ENCODE measurements around the gene KDM6B. TPM values are rescaled to one million over a fixed set of nuclear protein-coding genes. Genes with fewer than 3 reads are reported as not detected.
A peak's percentile ranks its signal among the peaks of the same experiment; 100 is the strongest.
"Not testable (repeated sequence)": the region's sequence is repeated elsewhere in the genome, so short reads cannot be mapped to it uniquely, and the experiment has no call there.

KDM6B gene
- total RNA-seq, 1 experiment from 2014 or later, result 0.34 TPM

DNA sequence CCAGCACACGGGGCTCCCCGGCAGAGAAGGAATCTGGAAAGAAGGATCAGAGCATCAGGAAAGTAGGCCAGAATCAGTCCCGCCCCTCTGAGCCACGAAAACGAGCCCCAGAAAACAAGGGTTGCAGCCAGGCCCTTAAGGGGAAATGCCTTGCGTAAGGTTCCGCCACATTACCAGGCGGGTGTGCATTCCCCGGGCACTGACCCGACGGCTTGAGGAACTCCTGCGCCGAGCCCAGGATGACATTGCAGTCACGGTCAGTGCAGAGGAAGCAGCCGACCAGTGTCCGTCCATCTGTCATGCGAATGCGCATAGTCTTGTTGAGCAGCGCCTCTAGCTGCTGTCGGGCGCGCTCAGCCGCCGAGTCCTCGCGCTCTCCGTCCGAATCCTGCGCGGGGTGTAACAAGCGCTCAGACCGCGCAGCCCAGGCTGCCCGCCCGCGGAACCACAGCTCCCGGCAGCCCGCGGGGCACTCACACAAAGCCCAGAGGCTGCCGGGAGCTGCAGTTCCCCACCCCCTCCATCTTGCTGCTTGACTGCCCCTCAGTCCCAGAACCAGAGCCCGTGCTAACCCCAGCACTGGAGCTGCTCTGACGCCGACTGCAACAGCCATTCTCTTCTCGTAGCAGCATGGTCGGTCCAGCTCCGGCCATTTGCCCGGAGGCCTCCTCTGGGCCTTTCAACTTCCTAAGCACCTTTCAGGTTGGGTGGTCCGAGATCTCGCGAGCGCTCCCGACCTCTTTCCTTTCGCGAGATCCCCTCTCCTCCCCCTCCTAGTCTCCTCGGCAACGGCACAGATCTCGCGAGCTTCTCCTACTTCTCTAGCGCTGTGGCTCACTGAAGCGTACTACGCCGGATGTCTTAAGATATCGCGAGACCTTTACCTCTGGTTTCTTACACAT, 23.0 kb downstream of the KDM6B start, which contains the start of gene NAA38:
Gene NAA38 (minus strand): TSS at position 749 of the 902 bp plus-strand sequence. CDS start 96 bp downstream, at position 653.
- H3K9me3 ChIP-seq (replicated peaks), result no peaks in the 10 kb centered on the region
- peak within 1 kb of the TSS; percentile 48 for H3K4me3 ChIP-seq
- H3K4me1 ChIP-seq (replicated peaks), result peaks cover 26% of the 10 kb centered on the region
- H3K27me3 ChIP-seq (replicated peaks), result no peaks in the 10 kb centered on the region
- DNase-seq (ENCODE audit: low read depth in 1 of 2, low spot score in 2 of 2), result peak; percentile 98 to 100
- peaks cover 24% of the 10 kb centered on the region for H3K36me3 ChIP-seq
- H3K27ac ChIP-seq, result peak within 1 kb of the TSS; percentile 89

DNA sequence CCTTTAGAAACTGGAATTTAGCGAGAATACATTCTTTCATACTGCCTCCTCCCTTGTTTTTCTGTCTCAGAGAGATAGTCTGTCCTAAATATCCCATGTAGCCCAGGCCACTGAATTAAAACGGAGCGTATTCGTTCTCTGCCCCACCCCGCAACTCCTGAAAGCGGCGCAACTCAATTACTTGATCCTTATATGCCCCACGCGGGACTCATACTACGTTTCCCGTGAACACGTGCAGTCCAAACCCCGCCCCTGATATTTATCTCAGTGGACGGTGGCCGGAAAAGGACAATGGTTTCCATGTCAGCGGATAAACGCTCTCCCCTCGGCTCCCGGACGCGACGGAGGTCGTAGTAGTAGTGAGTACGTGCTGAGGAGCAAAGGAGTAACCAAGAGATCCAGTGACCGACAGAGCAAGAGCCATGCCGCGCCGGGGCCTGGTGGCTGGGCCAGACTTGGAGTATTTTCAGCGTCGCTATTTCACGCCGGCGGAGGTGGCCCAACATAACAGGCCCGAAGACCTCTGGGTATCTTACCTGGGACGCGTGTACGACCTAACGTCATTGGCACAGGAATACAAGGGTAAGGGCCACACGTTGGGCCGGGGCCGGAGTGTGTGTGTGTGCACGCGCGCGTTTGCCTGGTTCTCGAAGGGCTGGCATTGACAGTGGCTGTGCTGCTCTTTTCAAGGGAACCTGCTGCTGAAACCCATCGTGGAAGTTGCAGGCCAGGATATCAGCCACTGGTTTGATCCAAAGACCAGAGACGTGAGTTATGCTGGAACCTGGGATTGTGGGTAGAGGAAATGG, 23.9 kb downstream of the KDM6B start, which contains the start of gene CYB5D1:
Gene CYB5D1 (plus strand): TSS at position 291 of the 809 bp plus-strand sequence. CDS start 132 bp downstream, at position 423.
- Histone ChIP-seq H3K27me3 (replicated peaks) (no peaks in the 10 kb centered on the region), H3K4me1 (replicated peaks) (peaks cover 26% of the 10 kb centered on the region), H3K9me3 (replicated peaks) (no peaks in the 10 kb centered on the region), H3K4me3 (peak within 1 kb of the TSS; percentile 48), H3K27ac (peak within 1 kb of the TSS; percentile 89), H3K36me3 (peaks cover 15% of the 10 kb centered on the region)
- DNase-seq (ENCODE audit: low read depth in 1 of 2, low spot score in 2 of 2), result peak; percentile 91 to 98

DNA sequence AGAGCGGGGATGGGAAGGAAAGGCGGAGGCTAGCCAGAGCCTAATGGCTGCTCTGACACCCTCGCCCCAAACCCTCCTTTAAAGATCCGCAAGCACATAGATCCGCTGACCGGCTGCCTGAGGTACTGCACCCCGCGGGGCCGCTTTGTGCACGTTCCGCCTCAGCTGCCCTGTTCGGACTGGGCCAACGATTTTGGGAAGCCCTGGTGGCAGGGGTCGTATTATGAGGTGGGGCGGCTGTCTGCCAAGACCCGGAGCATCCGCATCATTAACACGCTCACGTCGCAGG, 24.4 kb downstream of the KDM6B start:
- Histone ChIP-seq H3K4me3 (peak overlapping the region; percentile 48), H3K27ac (no peak overlapping the region), H3K9me3 (replicated peaks) (no peaks in the 10 kb centered on the region), H3K36me3 (peaks cover 14% of the 10 kb centered on the region), H3K4me1 (replicated peaks) (peaks cover 26% of the 10 kb centered on the region), H3K27me3 (replicated peaks) (no peaks in the 10 kb centered on the region)
- DNase-seq (ENCODE audit: low read depth in 1 of 2, low spot score in 2 of 2), result no peak

DNA sequence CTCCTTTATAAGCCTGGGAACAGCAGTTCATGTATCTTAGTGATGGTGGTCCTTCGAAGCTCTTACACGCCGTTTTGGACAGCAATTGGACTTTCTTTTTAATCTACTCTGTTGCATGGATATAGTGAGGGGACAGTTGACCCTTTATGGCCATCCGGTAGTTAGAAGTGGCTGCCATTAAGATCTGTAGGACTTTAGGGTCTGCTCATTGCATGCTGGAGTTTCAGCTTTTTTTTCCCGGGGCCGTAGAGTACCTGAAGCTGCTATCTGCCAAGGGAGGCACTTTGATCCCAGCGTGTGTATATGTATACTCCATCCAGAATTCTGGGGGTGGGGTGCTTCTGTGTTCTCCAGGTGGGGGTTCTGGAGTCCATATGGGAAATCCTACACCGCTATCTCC, 25.0 kb downstream of the KDM6B start:
- Histone ChIP-seq H3K36me3 (peaks cover 19% of the 10 kb centered on the region), H3K9me3 (replicated peaks) (no peaks in the 10 kb centered on the region), H3K4me1 (replicated peaks) (peaks cover 26% of the 10 kb centered on the region), H3K27me3 (replicated peaks) (no peaks in the 10 kb centered on the region), H3K4me3 (no peak overlapping the region), H3K27ac (no peak overlapping the region)
- DNase-seq (ENCODE audit: low read depth in 1 of 2, low spot score in 2 of 2), result no peak

DNA sequence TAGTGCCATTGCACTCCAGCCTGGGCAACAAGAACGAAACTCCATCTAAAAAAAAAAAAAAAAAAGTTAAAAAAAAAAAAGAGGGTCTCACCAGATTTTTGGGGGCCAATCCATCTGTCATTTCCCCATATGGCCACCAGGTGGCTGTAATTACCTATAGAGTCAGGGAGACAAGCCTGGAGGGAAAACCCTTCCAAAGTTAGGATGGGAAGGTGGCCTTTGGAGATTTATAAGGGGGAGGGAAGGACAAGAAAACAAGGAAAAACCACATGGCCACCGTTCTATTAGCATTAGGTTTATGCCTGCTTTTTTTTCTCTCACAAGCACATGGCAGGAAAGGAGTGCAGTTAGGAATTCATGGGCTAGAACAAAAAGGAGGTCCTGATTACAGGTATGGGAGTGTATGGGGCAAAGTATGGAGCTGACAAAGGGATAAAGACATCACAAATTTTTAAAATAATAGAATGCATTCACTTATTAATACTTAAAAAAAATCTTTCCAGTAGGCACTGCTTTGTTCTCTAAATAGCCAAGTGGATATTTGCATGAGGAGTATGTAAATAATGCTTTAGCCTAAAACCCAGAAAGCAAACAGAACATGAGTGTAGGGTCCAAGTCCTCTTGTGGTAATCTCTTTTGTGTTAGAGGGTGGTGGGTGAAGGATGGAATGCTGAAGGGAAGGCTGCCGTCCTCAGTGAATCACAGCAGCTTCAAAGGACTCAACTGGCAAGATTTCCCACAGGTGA, 28.8 kb downstream of the KDM6B start:
- peaks cover 11% of the 10 kb centered on the region for H3K4me1 ChIP-seq (replicated peaks)
- H3K27me3 ChIP-seq (replicated peaks), result no peaks in the 10 kb centered on the region
- no peak overlapping the region for H3K4me3 ChIP-seq
- H3K36me3 ChIP-seq, result peaks cover 21% of the 10 kb centered on the region
- no peaks in the 10 kb centered on the region for H3K9me3 ChIP-seq (replicated peaks)
- no peak overlapping the region for H3K27ac ChIP-seq
- peak; percentile 52 to 53 for DNase-seq (ENCODE audit: low read depth in 1 of 2, low spot score in 2 of 2)

DNA sequence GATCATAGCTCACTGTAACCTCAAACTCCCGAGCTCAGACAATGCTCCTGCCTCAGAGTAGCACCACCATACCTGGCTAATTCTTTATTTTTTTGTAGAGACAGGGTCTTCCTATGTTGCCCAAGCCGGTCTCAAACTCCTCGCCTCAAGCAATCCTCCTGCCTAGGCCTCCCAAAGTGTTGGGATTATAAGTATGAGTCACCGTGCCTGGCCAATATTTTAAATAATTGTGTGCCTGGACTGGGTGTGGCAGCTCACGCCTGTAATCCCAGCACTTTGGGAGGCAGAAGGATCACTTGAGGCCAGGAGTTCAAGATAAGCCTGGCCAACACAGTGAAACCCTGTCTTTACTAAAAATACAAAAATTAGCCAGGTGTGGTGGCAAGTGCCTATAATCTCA, 30.4 kb downstream of the KDM6B start:
- peaks cover 18% of the 10 kb centered on the region for H3K36me3 ChIP-seq
- H3K27me3 ChIP-seq (replicated peaks); H3K27ac ChIP-seq; H3K4me3 ChIP-seq; H3K9me3 ChIP-seq (replicated peaks); DNase-seq (ENCODE audit: low read depth in 1 of 2, low spot score in 2 of 2); H3K4me1 ChIP-seq (replicated peaks): not testable (repeated sequence)

DNA sequence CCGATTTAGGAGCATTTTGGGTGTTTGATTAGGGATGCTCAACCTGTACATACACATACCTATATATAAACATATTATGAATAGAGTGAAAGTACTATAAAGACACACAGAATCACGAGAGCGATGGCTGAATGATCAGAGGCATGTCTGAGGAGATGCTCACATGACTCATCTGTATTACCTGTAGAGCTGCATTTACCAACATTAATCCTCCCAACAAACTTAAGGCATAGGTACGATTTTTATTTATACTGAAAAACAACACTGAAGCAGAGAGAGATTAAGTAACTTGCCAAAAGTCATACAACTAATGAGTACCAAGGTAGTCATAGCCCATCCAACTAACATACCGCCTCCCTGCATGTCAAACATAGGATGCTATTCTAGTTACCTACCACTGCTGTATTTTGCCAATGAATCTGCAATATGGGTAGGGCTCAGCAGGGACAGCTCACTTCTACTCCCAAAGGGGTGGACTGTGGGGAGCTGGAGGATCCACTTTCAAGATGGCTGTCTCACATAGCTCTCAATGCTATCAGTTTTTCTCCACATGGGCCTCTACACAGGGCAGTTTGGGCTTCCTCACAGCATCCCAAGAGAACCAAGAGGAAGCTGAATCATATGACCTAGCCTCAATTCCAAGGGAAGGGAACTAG, 31.1 kb downstream of the KDM6B start:
- no peak for DNase-seq (ENCODE audit: low read depth in 1 of 2, low spot score in 2 of 2)
- Histone ChIP-seq H3K4me3 (no peak overlapping the region), H3K4me1 (replicated peaks) (no peaks in the 10 kb centered on the region), H3K27me3 (replicated peaks) (no peaks in the 10 kb centered on the region), H3K27ac (no peak overlapping the region), H3K36me3 (peaks cover 18% of the 10 kb centered on the region), H3K9me3 (replicated peaks) (no peaks in the 10 kb centered on the region)

DNA sequence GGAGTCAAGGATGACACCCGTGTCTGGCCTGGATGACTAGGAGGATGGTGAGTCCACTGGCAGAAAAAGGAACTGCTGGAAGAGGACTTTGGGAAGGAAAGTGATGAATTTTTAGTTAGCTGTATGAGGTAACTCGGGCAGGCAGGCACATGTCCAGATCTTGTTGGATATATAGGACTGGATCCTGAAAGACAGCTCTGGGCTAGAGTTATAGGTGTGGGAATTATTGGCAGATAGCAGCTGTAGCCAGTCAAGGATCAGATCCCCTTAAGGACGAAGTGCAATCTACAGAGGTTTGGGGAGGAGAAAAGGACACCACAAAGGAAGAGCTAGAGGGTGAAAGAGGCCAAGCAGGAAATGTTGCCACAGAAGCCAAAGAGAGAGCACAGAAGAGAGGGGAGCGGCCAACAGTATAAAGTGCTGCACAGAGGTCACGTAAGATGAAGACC, 33.9 kb downstream of the KDM6B start:
- no peaks in the 10 kb centered on the region for H3K27me3 ChIP-seq (replicated peaks)
- no peaks in the 10 kb centered on the region for H3K9me3 ChIP-seq (replicated peaks)
- no peak overlapping the region for H3K27ac ChIP-seq
- no peaks in the 10 kb centered on the region for H3K4me1 ChIP-seq (replicated peaks)
- no peak overlapping the region for H3K4me3 ChIP-seq
- peaks cover 21% of the 10 kb centered on the region for H3K36me3 ChIP-seq
- DNase-seq (ENCODE audit: low read depth in 1 of 2, low spot score in 2 of 2), result no peak

DNA sequence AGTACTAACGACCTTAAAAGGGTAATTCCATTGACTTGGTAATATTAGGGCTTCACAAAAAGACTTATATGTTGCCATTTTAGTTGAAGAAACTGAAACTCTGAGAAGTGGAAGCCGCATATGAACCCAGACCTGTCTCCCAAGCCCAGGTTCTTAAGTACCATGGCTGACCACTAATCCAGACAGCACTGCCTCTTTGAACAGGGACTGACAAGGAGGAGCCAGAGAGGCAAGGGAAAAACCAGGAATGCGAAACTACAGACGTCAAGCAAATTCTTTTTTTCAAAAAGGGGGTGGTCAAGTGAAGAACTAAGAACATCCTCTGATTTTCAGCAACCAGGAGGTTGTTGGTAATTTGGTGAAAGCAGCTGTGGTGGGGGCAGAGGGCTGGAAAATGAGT, 39.0 kb downstream of the KDM6B start:
- Histone ChIP-seq H3K27ac (no peak overlapping the region), H3K36me3 (peaks cover 9% of the 10 kb centered on the region; the same call in 1 of the 2 replicates), H3K4me3 (no peak overlapping the region), H3K27me3 (replicated peaks) (no peaks in the 10 kb centered on the region), H3K9me3 (replicated peaks) (no peaks in the 10 kb centered on the region), H3K4me1 (replicated peaks) (no peaks in the 10 kb centered on the region)
- no peak for DNase-seq (ENCODE audit: low read depth in 1 of 2, low spot score in 2 of 2)

DNA sequence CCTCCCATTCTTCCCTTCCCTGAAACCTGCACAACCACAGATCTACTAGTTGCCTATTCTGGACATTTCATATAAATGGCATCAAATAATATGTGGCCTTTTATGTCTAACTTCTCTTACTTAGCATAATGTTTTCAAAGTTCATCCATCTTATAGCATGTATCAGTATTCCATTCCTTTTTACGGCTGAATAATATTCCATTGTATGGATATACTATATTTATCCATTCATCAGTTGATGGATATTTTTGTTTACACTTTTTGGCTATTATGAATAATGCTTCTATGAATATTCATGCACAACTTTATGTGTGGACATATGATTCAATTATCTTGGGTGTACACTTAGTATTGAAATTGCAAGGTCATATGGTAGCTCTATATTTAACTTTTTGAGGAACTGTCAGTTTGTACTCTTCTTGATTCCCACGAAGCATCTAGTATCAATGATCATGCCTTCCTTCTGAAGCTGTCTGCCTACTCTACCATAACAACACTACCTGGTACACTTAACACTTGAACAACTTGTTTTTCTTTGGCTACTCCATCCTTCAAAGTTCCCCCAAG, 41.9 kb downstream of the KDM6B start:
- H3K9me3 ChIP-seq (replicated peaks), result no peaks in the 10 kb centered on the region
- H3K27me3 ChIP-seq (replicated peaks), result no peaks in the 10 kb centered on the region
- peaks cover 21% of the 10 kb centered on the region for H3K36me3 ChIP-seq
- H3K4me3 ChIP-seq, result no peak overlapping the region
- DNase-seq (ENCODE audit: low read depth in 1 of 2, low spot score in 2 of 2), result no peak
- no peak overlapping the region for H3K27ac ChIP-seq
- H3K4me1 ChIP-seq (replicated peaks), result no peaks in the 10 kb centered on the region

DNA sequence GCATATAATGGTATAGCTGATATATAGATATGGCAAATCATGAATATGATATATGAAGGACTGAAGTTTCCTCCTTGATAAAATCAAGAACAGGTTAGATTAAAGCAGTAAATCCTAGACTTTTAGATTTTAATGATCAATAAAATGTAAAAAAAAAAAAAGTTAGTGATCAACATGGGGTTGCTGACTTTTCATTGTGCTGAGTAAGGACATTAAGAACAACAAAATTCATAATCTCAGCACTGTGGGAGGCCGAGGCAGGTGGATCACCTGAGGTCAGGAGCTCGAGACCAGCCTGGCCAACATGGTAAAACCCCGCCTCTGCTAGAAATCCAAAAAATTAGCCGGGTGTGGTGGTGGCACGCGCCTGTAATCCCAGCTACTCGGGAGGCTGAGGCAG, 44.2 kb downstream of the KDM6B start:
- no peak for DNase-seq (ENCODE audit: low read depth in 1 of 2, low spot score in 2 of 2)
- Histone ChIP-seq H3K27me3 (replicated peaks) (no peaks in the 10 kb centered on the region), H3K9me3 (replicated peaks) (no peaks in the 10 kb centered on the region), H3K4me3 (no peak overlapping the region), H3K4me1 (replicated peaks) (no peaks in the 10 kb centered on the region), H3K36me3 (peaks cover 25% of the 10 kb centered on the region), H3K27ac (no peak overlapping the region)

DNA sequence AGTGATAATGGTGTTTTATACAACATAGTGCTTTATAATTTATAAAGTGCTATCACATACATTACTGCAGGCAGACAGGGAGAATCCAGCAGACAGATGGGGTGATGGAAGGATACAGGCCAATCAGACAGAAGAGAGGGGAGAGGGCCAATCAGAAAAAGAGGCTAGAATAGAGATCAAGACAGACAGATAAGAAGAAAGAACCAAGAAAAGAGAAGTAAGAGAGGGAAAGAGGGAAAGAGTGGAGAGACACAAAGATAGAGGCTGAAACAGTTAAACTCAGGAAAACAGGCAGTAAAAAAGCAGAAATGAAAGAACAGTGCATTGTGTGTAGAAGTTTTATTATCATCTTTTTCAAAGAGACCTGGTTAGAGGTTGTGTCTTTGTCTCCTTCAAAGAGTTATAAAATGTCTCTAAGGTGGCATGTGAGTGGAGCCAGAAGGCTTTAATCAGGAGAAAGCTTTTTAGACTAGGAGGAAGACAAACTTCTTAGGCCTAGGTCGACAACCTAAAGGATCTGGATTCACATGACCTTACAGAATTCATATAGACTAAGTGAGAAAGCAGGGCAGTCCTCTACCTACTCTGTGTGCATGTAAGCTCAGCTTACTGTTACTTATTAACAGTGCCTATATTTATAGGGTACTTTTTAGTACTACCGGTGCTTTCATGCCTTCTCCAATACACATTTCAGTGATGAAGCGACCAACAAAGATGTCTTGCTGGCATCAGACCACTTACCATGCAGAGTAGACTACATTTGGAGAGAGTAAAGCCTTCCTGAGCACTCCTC, 46.3 kb downstream of the KDM6B start:
- Histone ChIP-seq H3K27me3 (replicated peaks) (no peaks in the 10 kb centered on the region), H3K27ac (no peak overlapping the region), H3K4me1 (replicated peaks) (peaks cover 7% of the 10 kb centered on the region), H3K36me3 (peaks cover 25% of the 10 kb centered on the region), H3K9me3 (replicated peaks) (no peaks in the 10 kb centered on the region), H3K4me3 (no peak overlapping the region)
- DNase-seq (ENCODE audit: low read depth in 1 of 2, low spot score in 2 of 2), result no peak

All from SJSA1 (cell line).